Neural crest cell (in vitro differentiated cells): Measurements from ENCODE around the gene FBN3. TPM values are rescaled to one million over a fixed set of nuclear protein-coding genes. Genes with fewer than 3 reads are reported as not detected.

Experiments used
- DNase-seq: peaks from one replicate; pipeline ENCODE4 v3.0.0; 2021; ENCODE audit warnings: low read depth, mixed read lengths, low spot score
- H3K27ac Mint-ChIP-seq: one replicate; pipeline ENCODE4 v1.8.0; 2021; ENCODE audit warnings: mild to moderate bottlenecking, mixed read lengths; ENCODE audit not compliant: unreplicated experiment
- H3K27me3 Mint-ChIP-seq: 2 replicates; pipeline ENCODE4 v1.8.0; 2021; ENCODE audit warnings: low read depth, mild to moderate bottlenecking, mixed read lengths
- H3K36me3 Mint-ChIP-seq: 2 replicates; pipeline ENCODE4 v1.8.0; 2021; ENCODE audit warnings: low read depth, mild to moderate bottlenecking, mixed read lengths
- H3K4me1 Mint-ChIP-seq: 2 replicates; pipeline ENCODE4 v1.8.0; 2021; ENCODE audit warnings: mixed read lengths
- H3K4me3 Mint-ChIP-seq: one replicate; pipeline ENCODE4 v1.8.0; 2021; ENCODE audit warnings: mild to moderate bottlenecking, mixed read lengths
- H3K9me3 Mint-ChIP-seq: 2 replicates; pipeline ENCODE4 v1.8.0; 2021; ENCODE audit warnings: mixed read lengths
- CTCF ChIP-seq: fragments of 200-600 bp; sonication (generic); conservative IDR thresholded peaks from 2 replicates; pipeline ENCODE4 v1.5.0; 2021; ENCODE audit warnings: antibody characterized with exemption, mild to moderate bottlenecking
- total RNA-seq: library from RNA; stranded (reverse); gene quantifications from 2 replicates; pipeline ENCODE4 v1.2.1, GENCODE V29; 2021

Gene FBN3
- total RNA-seq, 1 donor from 2014 or later: 13.9 TPM

DNA sequence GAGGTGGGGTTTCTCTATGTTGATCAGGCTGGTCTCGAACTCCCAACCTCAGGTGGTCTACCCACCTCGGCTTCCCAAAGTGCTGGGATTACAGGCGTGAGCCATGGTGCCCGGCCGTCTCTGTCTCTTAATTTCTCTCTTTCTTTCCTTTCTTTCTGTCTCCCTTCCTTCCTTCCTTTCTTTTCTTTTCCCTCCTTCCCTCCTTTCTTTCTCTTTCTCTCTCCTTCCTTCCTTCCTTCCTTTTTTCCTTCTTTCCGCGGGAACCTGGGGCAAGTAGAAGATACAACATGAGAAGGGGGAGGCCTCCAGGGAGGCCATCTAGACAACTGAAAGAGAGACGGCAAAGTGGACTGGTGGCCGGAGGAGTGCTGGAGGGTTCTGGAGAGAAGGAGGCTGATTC, 128.7 kb downstream of the FBN3 start:
- Mint-ChIP-seq H3K27ac (no peak overlapping the region), H3K36me3 (no peaks in the 10 kb centered on the region), H3K27me3 (no peaks in the 10 kb centered on the region), H3K4me1 (peaks cover 5% of the 10 kb centered on the region), H3K9me3 (no peaks in the 10 kb centered on the region), H3K4me3 (no peak overlapping the region)
- DNase-seq: no peak
- no peak for TF ChIP-seq CTCF

GRCh38 chr19:8017808-8018207, 131.6 kb downstream of the FBN3 start:
- TF ChIP-seq CTCF: peak; percentile 46
- no peak for DNase-seq
- no peaks in the 10 kb centered on the region for H3K9me3 Mint-ChIP-seq
- no peaks in the 10 kb centered on the region for H3K36me3 Mint-ChIP-seq
- H3K27me3 Mint-ChIP-seq: no peaks in the 10 kb centered on the region
- H3K4me3 Mint-ChIP-seq: no peak overlapping the region
- peaks cover 5% of the 10 kb centered on the region for H3K4me1 Mint-ChIP-seq
- H3K27ac Mint-ChIP-seq: no peak overlapping the region

Other genes with a start within 250 kb of the FBN3 start
- 48.1 and 50.7 TPM in 2 replicates for gene MAP2K7, start 245.7 kb downstream of the FBN3 start, total RNA-seq
- gene TGFBR3L, start 234.8 kb downstream of the FBN3 start, total RNA-seq: 0.32 and 0.44 TPM in 2 replicates
- gene SNAPC2, start 229.3 kb downstream of the FBN3 start, total RNA-seq: 19.1 and 19.5 TPM in 2 replicates
- gene CTXN1, start 223.5 kb downstream of the FBN3 start, total RNA-seq: 129 and 130 TPM in 2 replicates
- gene TIMM44, start 205.9 kb downstream of the FBN3 start, total RNA-seq: 95.9 and 97.6 TPM in 2 replicates
- 209 and 211 TPM in 2 replicates for gene ELAVL1, start 144.0 kb downstream of the FBN3 start, total RNA-seq
- gene CCL25, start 96.8 kb downstream of the FBN3 start, total RNA-seq: not detected in 2 replicates
- 30.0 and 31.3 TPM in 2 replicates for gene CERS4, start 59.8 kb upstream of the FBN3 start, total RNA-seq
- gene CD320, start 158.8 kb upstream of the FBN3 start, total RNA-seq: 64.5 and 68.5 TPM in 2 replicates
- 50.9 and 51.8 TPM in 2 replicates for gene NDUFA7, start 171.8 kb upstream of the FBN3 start, total RNA-seq
- gene RPS28, start 171.9 kb upstream of the FBN3 start, total RNA-seq: 1,577 and 1,634 TPM in 2 replicates
- 0.66 and 0.77 TPM in 2 replicates for gene KANK3, start 193.7 kb upstream of the FBN3 start, total RNA-seq
- gene ANGPTL4, start 214.6 kb upstream of the FBN3 start, total RNA-seq: not detected in 2 replicates
- gene RAB11B, start 240.8 kb upstream of the FBN3 start, total RNA-seq: 121 and 135 TPM in 2 replicates